GM21447 (cell line): ENCODE measurements around the gene THBD.

Experiments used
- ATAC-seq: cut with Tn5 transposase; IDR thresholded peaks from one replicate; pipeline ENCODE4 v1.9.1; 2021; ENCODE audit not compliant: unreplicated experiment

The THBD gene

DNA sequence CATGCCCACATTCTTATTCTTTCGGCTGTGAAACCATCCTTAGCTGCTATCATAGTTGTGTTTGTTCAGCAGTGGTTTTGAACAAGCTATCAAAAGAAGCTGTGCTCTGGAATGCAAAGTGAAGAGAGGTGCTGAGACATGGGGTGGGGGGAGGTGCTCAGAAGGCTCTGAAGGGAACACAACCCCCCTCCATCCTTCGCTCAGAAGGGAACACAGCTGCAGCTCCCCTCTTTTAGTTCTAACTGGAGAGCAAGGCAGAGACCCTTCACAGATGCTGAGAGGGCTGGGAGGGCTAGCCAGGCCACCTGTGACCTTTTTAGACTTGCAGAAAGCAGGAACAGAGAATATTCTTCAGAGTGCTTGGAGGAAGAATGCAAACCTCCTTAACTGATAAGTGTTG, 32.0 kb downstream of the THBD start:
- ATAC-seq = no peak

DNA sequence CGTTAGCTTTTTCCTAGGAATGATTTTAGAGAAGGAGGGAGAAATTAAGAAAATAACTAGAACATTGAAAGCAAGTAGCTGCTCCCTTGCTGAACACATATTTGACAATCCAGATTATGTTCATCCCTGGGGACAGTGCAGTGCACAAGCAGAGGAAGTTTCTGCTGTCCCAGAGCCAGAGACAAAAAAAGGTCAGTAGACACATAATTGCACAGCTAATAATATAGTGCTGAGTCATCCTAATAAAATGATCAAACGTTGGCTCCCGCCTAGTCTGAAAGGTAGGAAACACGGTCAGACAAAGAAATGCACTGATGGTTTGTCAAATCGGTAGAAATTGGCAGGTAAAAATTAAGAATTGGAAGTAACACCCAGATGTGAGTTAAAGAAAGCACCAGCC, 36.0 kb downstream of the THBD start:
- no peak for ATAC-seq

DNA sequence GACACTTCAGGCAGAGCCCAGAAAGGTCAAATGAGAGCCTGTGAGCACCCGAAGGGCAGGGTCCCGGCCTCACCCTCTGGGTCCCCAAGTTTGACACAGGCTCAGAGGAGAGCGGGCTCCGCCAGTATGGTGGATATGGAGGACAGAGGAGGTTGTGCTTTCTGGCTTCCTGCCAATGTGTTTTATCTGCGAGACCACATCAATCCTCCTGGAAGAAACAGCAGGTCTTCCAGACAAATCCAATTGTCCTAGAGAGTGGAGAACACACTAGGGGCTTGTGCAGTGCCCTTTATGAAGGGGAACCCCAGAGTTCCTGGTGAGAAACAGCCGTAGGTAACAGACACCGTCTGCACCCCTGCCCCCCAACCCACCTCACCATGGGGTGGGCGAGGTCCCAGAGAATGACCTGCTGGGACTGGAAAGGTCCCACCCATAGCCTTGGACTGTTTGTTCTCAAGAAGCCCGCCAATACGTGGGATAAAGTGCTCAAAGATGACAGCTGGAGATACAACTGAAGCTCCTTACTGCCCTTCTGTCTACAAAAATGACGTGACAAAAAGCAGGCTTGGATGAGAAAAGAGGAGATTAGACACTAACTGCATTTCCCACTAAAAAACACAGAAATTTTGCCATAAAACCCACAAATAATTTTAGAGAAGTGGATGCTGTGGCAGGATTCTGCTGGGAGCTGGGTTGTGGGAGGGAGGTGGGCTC, 38.3 kb downstream of the THBD start:
- no peak for ATAC-seq

DNA sequence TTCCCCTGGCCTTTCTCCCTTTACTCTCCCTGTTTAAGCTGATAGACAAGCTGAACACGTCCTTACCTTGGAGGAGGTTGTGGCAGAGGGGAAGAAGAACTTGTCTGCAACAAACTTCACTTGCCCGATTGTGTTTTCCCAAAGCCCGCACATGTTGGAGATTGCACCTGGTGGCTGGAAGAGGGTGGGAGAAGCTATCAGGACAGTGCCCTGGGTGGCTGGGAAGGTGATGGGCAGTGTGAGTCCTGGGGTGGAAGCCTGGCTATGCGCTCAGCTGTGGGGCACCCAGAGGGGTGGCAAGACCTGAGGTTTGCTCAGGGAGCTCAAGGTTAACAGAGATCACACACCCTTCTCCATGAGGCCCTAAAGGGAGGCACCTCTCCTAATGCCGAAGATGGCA, 39.4 kb downstream of the THBD start:
- no peak for ATAC-seq

DNA sequence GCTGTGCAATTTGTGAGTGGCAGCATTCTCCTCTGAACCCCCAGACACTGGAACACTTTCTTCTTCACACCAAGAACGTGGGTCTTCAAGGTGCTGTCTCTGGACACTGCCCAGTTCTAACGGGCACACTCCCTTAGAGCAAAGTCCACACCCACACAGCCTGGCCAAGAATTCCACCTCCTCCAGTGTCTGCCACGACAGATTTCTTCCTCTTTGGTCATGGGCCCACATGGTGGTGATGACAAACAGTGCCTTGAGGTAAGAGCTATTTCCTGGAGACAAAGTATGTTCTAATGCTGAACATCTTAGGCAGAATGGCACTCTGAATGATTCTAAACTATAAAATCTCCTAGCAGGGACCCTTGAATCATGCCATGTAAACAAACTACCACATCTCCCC, 39.8 kb downstream of the THBD start:
- no peak for ATAC-seq

DNA sequence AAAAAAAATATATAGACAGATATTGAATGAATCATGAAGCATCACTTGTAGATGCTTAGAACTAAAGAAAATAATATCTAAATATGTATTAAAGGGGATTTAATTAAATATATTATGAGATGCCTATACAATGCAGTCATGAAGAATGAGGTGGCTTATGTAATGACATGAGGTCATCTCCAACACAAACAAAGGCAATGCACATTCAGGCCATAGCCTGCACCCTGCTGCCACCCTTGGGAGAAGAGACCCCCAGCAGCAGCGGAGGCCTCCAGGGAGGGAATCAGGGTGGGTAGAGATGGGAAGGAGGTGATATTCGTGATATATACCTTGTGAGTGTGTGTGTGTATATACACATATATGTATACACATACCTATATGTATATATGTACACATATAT, 40.8 kb downstream of the THBD start:
- no peak for ATAC-seq

DNA sequence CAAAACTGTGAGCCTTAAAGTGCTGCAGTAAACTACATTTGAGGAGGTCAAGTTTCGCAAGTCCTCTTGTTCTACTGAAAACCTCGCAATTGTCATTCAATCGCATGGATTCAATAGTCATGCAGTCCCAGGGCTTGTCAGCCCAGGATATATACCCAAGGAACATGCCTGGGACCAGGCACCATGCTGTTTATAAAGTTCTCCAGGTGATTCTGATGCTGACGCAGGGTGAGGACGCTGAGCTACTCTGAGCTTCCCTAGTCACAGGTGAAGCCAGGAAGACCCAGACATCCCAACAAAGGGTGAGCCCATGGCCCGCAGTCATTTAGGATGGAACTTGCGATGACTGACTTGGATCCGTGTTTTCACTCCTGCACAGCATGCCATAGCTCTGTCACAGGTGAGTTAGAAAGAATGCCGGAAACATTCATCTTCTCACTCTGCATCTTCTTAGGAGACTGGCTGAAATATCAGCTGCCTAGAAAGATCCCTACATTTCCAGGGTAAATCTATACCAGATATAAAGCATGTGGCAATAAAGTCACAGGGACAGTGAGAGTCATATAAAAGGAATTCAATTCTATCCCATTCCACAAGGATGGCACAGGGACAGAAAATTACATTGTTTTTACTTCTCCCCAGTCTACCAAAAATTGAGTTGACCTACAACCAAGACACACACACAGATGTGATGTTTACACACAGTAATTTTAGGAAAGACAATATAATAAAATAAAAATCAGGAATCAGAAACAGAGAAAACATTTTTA, 41.4 kb downstream of the THBD start:
- ATAC-seq = no peak

DNA sequence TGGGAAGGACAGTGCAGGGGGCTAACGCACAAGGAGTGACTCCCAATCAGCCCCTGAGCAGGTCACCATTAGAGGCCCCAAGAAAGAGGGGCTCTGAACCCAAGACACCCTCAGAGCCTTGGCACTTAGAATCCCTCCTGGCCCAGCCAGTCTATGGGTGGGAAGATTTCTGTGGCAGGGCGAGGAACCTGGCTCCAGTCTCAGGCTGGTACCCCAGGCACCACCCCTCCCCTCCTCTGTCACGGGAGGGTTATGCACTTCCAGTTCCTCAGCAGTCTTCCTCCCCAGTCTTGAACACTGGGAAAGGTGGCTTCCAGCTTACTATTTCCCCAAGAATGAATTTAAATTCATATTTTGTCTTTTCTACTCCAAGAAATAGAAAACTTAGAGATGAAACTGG, 42.0 kb downstream of the THBD start:
- no peak for ATAC-seq

DNA sequence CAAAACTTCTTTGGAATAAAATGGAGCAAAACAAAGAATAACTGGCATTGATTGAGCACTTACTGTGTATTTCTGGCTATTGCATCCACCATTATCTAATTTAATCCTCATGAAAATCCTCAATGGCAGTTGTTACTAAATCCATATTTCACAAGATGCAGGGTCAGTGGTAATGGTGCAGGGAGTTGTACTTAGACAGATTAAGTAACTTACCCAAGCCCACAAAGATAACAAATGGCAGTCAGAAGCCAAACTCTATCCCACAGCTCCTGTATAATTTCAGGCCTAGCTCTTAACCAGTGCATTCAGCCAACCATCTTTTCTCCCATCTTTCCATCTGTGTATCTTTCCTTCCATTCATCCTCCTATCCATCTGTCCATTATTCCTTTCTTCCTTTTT, 43.7 kb downstream of the THBD start:
- ATAC-seq = no peak

DNA sequence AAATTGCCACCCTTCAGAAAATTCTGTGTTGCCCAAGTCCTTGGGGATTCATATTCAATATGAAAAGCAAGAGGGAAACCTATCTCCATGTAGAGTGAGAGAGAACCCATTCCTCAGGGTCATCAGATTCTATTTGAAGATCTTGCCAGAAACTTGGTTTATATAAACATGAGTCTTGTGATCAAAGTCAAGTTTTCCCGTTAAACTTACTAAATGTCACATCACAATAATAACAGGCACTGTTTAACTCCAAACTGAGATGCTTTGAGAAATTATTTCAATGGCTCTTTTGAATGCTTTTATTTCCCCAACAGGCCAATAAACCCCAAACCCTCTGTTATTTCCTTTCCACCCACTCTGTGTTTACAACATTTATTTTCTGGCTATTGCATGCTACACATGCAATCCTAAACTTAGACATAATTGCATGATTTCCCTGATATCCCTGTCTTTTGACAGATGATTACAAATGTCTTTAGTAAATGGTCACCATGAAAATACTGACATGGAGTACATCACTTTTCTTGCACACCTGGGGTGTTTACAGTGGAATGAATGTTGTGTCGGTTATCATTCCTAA, 45.5 kb downstream of the THBD start:
- no peak for ATAC-seq

DNA sequence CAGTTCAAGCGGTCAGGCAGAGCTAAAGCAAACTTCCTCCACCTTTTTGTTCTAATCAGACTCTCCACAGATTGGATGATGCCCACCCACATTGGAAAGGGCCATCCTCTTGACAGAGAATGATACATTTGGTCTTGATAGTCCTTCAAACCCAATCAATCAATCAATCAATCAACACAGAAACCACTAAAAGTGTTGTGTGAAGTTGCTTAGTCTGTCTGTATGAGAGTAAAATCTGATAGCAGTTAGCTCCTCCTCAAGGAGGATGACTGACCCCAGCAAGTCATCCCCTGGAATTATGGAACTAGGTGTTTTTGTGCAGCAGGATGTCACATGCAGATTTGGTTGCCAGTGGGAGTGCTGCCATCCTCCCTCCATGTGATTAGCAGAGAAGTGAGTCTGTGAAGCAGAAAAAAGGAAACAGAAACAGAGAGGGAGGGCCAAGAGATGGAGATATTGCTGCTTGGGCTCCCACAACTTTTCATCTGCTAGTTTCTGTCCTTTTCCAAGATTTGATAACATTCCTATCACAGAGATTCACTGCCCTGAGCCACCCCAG, 46.3 kb downstream of the THBD start:
- ATAC-seq = no peak

DNA sequence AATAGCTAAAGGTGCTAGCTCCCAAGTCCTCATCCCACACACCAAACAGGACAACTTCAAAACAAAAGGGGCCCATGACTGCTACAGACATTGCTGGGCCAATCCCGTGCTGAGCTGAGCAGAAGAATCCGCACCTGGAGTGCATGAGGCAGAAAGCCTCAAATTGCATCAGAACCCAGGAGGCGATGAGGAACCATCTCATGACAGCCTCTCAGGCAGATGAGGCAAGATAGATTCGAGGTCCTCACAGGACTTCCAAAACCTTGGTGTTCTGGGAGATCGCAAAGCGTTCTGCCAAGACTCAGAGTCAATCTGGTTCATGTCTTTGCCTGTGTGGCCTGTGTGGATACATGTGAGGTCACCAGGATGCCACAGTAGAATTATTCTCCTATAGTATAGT, 47.2 kb downstream of the THBD start:
- no peak for ATAC-seq

DNA sequence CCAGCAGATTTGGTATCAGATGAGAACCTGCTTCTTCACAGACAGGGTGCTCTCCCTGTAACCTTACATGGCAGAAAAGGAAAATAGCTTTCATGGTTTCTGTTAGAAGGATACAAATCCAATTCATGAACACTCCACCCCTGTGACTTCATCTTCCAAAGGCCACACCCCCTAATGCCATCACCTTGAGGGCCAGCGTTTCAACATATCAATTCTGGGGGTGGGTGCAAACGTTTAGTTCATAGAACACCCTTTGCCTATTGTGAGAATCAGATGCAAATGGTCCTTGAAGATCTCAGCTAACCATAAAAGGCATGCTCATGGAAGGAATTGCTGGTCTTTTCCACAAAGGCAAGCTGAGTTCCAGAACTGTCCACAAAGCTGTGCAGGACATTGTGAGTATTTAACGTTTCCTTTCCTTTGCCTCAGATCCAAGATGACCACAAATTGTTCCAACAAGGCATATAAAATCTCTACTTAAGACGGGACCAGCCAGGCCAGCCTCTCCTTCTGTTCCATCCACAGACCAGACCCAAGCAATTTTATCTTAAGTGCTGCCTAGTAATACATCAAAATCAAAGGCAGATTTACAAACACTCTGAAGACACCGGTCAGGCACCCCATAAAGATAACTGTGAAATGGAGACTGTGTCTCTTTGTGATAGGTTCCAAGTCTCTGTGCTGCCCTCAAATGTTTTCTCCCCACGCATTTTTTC, 49.1 kb downstream of the THBD start:
- ATAC-seq = no peak

DNA sequence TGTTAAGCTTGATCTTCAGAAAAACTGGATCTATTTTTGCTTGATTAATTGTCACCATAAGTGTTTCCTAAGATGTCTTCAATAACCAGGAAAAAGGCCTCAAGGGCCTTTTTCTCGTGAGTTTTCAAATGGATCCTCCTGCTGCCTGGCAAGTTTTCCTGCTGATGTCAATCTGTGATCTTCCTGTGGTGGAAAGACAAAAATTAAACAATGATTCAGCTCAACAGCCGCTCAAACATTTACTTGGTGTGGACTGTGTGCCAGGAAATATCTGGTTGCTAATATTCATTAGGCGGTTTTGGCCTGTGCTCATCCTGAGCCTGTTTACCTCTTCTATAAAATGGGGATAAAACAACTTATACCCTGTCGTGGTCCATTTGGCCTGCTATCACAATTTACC, 49.7 kb downstream of the THBD start:
- no peak for ATAC-seq

DNA sequence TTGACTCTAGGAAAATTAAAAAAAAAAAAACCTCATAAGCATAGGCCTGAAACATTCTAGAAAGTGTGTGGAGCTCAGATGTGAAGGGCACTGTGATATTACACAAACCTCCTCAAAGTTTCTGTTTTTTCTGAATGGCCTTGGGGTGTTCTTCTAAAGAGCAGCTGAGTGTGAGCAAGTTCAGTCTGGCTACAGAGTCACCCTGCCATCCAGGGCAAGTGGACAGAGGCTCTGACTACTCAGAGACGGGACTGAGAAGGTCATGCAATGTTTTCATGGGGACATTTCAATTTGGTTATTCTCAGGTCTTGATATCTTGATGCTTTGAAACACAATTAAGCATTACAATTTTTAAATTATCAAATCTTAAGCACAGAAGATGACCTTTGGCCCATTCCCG, 51.0 kb downstream of the THBD start:
- no peak for ATAC-seq

DNA sequence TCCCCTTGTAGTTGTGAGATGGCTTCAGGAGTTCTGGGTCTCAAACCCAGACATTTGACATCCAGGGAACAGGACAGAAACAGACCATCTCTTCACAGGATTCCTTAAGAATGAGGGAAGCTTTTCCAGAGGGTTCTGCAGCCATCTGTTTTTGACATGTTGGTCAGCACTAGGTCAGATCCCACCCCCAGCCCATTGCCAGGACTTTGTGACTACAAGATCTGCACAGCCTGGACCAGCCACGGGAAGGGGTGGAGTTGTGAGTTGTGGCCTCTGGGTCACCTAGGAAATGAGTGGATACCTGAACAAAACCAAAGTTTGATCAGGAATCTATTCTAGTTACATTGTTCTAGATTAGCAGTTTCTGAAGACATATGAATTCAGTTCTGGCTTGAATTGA, 53.5 kb downstream of the THBD start:
- ATAC-seq = no peak
